ENCODE results near the gene DSP.

Gene DSP

GRCh38 chr6:7632501-7633290 is 91.2 kb downstream of the DSP start:
- no peak overlapping the region for H3K27ac ChIP-seq (ENCODE audit: low read length)
- no peaks in the 10 kb centered on the region for H3K4me1 ChIP-seq (ENCODE audit: insufficient read depth, low read length)
- no peak overlapping the region for H3K4me2 ChIP-seq (ENCODE audit: insufficient read depth, low read length)
- H4K20me1 ChIP-seq (ENCODE audit: insufficient read depth, low read length) = no peaks in the 10 kb centered on the region
- no peak overlapping the region for H2AFZ ChIP-seq (ENCODE audit: low read depth, low read length)
- ATAC-seq (ENCODE audit: insufficient read depth, low read depth) (no peak), DNase-seq (no peak)
- TF ChIP-seq CTCF (IDR thresholded peaks at IDR 0.05; ENCODE audit: borderline replicate concordance, extremely low read depth, low read length, poor library complexity, severe bottlenecking) (no peak), EZH2 (IDR thresholded peaks at IDR 0.05; ENCODE audit: borderline replicate concordance, low read depth, low read length, severe bottlenecking) (no peak)
- no peaks in the 10 kb centered on the region for H3K79me2 ChIP-seq (ENCODE audit: insufficient read depth, low read length)
- H3K9me3 ChIP-seq (ENCODE audit: insufficient read depth, low read length, severe bottlenecking) = no peaks in the 10 kb centered on the region
- no peak overlapping the region for H3K4me3 ChIP-seq (ENCODE audit: low read depth in 1 of 2, low read length in 2 of 2)
- no peaks in the 10 kb centered on the region for H3K27me3 ChIP-seq (ENCODE audit: insufficient read depth, low read length, poor library complexity)
- H3K9ac ChIP-seq (ENCODE audit: low read depth, low read length) = no peak overlapping the region
- no peaks in the 10 kb centered on the region for H3K36me3 ChIP-seq (ENCODE audit: insufficient read depth, low read length)

- no peak overlapping the region for H2AFZ ChIP-seq (ENCODE audit: low read depth, low read length)
- H3K79me2 ChIP-seq (ENCODE audit: insufficient read depth, low read length) = no peaks in the 10 kb centered on the region
- no peak for ATAC-seq (ENCODE audit: insufficient read depth, low read depth)
- TF ChIP-seq EZH2 (IDR thresholded peaks at IDR 0.05; ENCODE audit: borderline replicate concordance, low read depth, low read length, severe bottlenecking) (no peak), CTCF (IDR thresholded peaks at IDR 0.05; ENCODE audit: borderline replicate concordance, extremely low read depth, low read length, poor library complexity, severe bottlenecking) (no peak)
- no peaks in the 10 kb centered on the region for H4K20me1 ChIP-seq (ENCODE audit: insufficient read depth, low read length)
- H3K36me3 ChIP-seq (ENCODE audit: insufficient read depth, low read length) = no peaks in the 10 kb centered on the region
- H3K9me3 ChIP-seq (ENCODE audit: insufficient read depth, low read length, severe bottlenecking) = no peaks in the 10 kb centered on the region
- no peak overlapping the region for H3K9ac ChIP-seq (ENCODE audit: low read depth, low read length)
- H3K4me2 ChIP-seq (ENCODE audit: insufficient read depth, low read length) = no peak overlapping the region
- DNase-seq = no peak
- no peak overlapping the region for H3K4me3 ChIP-seq (ENCODE audit: low read depth in 1 of 2, low read length in 2 of 2)
- no peaks in the 10 kb centered on the region for H3K4me1 ChIP-seq (ENCODE audit: insufficient read depth, low read length)
- peaks cover 3% of the 10 kb centered on the region for H3K27me3 ChIP-seq (ENCODE audit: insufficient read depth, low read length, poor library complexity)
- H3K27ac ChIP-seq (ENCODE audit: low read length) = no peak overlapping the region
Observed at GRCh38 chr6:7633361-7633760, 91.9 kb downstream of the DSP start.

GRCh38 chr6:7636151-7636550 is 94.7 kb downstream of the DSP start:
- H3K4me2 ChIP-seq (ENCODE audit: insufficient read depth, low read length) = no peak overlapping the region
- H3K79me2 ChIP-seq (ENCODE audit: insufficient read depth, low read length) = no peaks in the 10 kb centered on the region
- H3K4me1 ChIP-seq (ENCODE audit: insufficient read depth, low read length) = no peaks in the 10 kb centered on the region
- no peak for DNase-seq
- TF ChIP-seq EZH2 (IDR thresholded peaks at IDR 0.05; ENCODE audit: borderline replicate concordance, low read depth, low read length, severe bottlenecking) (no peak), CTCF (IDR thresholded peaks at IDR 0.05; ENCODE audit: borderline replicate concordance, extremely low read depth, low read length, poor library complexity, severe bottlenecking) (no peak)
- H2AFZ ChIP-seq (ENCODE audit: low read depth, low read length) = no peak overlapping the region
- H3K27me3 ChIP-seq (ENCODE audit: insufficient read depth, low read length, poor library complexity) = peaks cover 3% of the 10 kb centered on the region
- no peaks in the 10 kb centered on the region for H3K36me3 ChIP-seq (ENCODE audit: insufficient read depth, low read length)
- H3K4me3 ChIP-seq (ENCODE audit: low read depth in 1 of 2, low read length in 2 of 2) = no peak overlapping the region
- no peak overlapping the region for H3K27ac ChIP-seq (ENCODE audit: low read length)
- H4K20me1 ChIP-seq (ENCODE audit: insufficient read depth, low read length) = no peaks in the 10 kb centered on the region
- H3K9me3 ChIP-seq (ENCODE audit: insufficient read depth, low read length, severe bottlenecking) = no peaks in the 10 kb centered on the region
- no peak overlapping the region for H3K9ac ChIP-seq (ENCODE audit: low read depth, low read length)
- no peak for ATAC-seq (ENCODE audit: insufficient read depth, low read depth)

Data from DND-41 (cell line).